IPS-18a (cell line): Measurements from ENCODE around the gene SLC16A1.
A peak's percentile ranks its signal among the peaks of the same experiment; 100 is the strongest.

ENCODE experiments used
- H3K27ac ChIP-seq: one replicate; pipeline ENCODE4 v1.5.1; 2013; ENCODE audit warnings: low read length
- H3K27me3 ChIP-seq: one replicate; pipeline ENCODE4 v1.6.1; 2013; ENCODE audit warnings: mild to moderate bottlenecking, low read length; ENCODE audit not compliant: control insufficient read depth, insufficient read depth
- H3K36me3 ChIP-seq: one replicate; pipeline ENCODE4 v1.6.1; 2013; ENCODE audit warnings: low read depth, low read length; ENCODE audit not compliant: control insufficient read depth
- H3K4me1 ChIP-seq: one replicate; pipeline ENCODE4 v1.6.1; 2013; ENCODE audit warnings: low read depth, low read length; ENCODE audit not compliant: control insufficient read depth
- H3K4me3 ChIP-seq: one replicate; pipeline ENCODE4 v1.5.1; 2013; ENCODE audit warnings: low read length
- H3K9ac ChIP-seq: one replicate; pipeline ENCODE4 v1.6.1; 2013; ENCODE audit warnings: mild to moderate bottlenecking, low read length, moderate library complexity
- H3K9me3 ChIP-seq: one replicate; pipeline ENCODE4 v1.6.1; 2013; ENCODE audit warnings: low read depth, low read length; ENCODE audit not compliant: control insufficient read depth

The SLC16A1 gene

GRCh38 chr1:112911506-112912220 is 44.3 kb downstream of the SLC16A1 start:
- Histone ChIP-seq H3K27ac (peak overlapping the region; percentile 2), H3K4me3 (no peak overlapping the region), H3K27me3 (no peaks in the 10 kb centered on the region), H3K36me3 (peaks cover 51% of the 10 kb centered on the region), H3K9ac (no peak overlapping the region), H3K4me1 (peaks cover 50% of the 10 kb centered on the region), H3K9me3 (no peaks in the 10 kb centered on the region)

GRCh38 chr1:112909847-112910246 is 46.1 kb downstream of the SLC16A1 start:
- Histone ChIP-seq H3K27ac (no peak overlapping the region), H3K9me3 (no peaks in the 10 kb centered on the region), H3K27me3 (no peaks in the 10 kb centered on the region), H3K36me3 (peaks cover 34% of the 10 kb centered on the region), H3K9ac (no peak overlapping the region), H3K4me1 (peaks cover 64% of the 10 kb centered on the region), H3K4me3 (no peak overlapping the region)

- no peak overlapping the region for H3K9ac ChIP-seq
- H3K4me1 ChIP-seq = peaks cover 41% of the 10 kb centered on the region
- no peak overlapping the region for H3K4me3 ChIP-seq
- H3K27me3 ChIP-seq = no peaks in the 10 kb centered on the region
- peaks cover 12% of the 10 kb centered on the region for H3K36me3 ChIP-seq
- H3K9me3 ChIP-seq = no peaks in the 10 kb centered on the region
- no peak overlapping the region for H3K27ac ChIP-seq
These were observed 49.8 kb downstream of the SLC16A1 start for GRCh38 chr1:112906150-112906698.

GRCh38 chr1:112905395-112906149 is 50.4 kb downstream of the SLC16A1 start:
- peaks cover 6% of the 10 kb centered on the region for H3K36me3 ChIP-seq
- no peak overlapping the region for H3K27ac ChIP-seq
- H3K9me3 ChIP-seq = no peaks in the 10 kb centered on the region
- H3K4me3 ChIP-seq = no peak overlapping the region
- no peaks in the 10 kb centered on the region for H3K27me3 ChIP-seq
- H3K4me1 ChIP-seq = peaks cover 35% of the 10 kb centered on the region
- H3K9ac ChIP-seq = no peak overlapping the region

GRCh38 chr1:112904831-112905261 is 51.1 kb downstream of the SLC16A1 start:
- H3K4me3 ChIP-seq = no peak overlapping the region
- H3K27ac ChIP-seq = no peak overlapping the region
- no peaks in the 10 kb centered on the region for H3K27me3 ChIP-seq
- no peak overlapping the region for H3K9ac ChIP-seq
- H3K9me3 ChIP-seq = no peaks in the 10 kb centered on the region
- peaks cover 28% of the 10 kb centered on the region for H3K4me1 ChIP-seq
- peaks cover 4% of the 10 kb centered on the region for H3K36me3 ChIP-seq

- Histone ChIP-seq H3K4me3 (no peak overlapping the region), H3K36me3 (peaks cover 4% of the 10 kb centered on the region), H3K27ac (no peak overlapping the region), H3K9ac (no peak overlapping the region), H3K4me1 (peaks cover 26% of the 10 kb centered on the region), H3K9me3 (no peaks in the 10 kb centered on the region), H3K27me3 (no peaks in the 10 kb centered on the region)
These were observed 51.7 kb downstream of the SLC16A1 start for GRCh38 chr1:112904071-112904830.

- Histone ChIP-seq H3K27me3 (no peaks in the 10 kb centered on the region), H3K27ac (no peak overlapping the region), H3K4me3 (no peak overlapping the region), H3K4me1 (peaks cover 24% of the 10 kb centered on the region), H3K9me3 (no peaks in the 10 kb centered on the region), H3K9ac (no peak overlapping the region), H3K36me3 (no peaks in the 10 kb centered on the region)
These were observed 53.8 kb downstream of the SLC16A1 start for GRCh38 chr1:112902221-112902620.

- H3K27ac ChIP-seq = no peak overlapping the region
- H3K36me3 ChIP-seq = no peaks in the 10 kb centered on the region
- no peak overlapping the region for H3K4me3 ChIP-seq
- H3K4me1 ChIP-seq = peaks cover 19% of the 10 kb centered on the region
- H3K9me3 ChIP-seq = peaks cover 3% of the 10 kb centered on the region
- no peaks in the 10 kb centered on the region for H3K27me3 ChIP-seq
- no peak overlapping the region for H3K9ac ChIP-seq
These were observed 54.6 kb downstream of the SLC16A1 start for GRCh38 chr1:112901387-112901786.

GRCh38 chr1:112896783-112897182 is 59.2 kb downstream of the SLC16A1 start:
- Histone ChIP-seq H3K27ac (no peak overlapping the region), H3K9me3 (peaks cover 3% of the 10 kb centered on the region)

GRCh38 chr1:112894561-112895011 is 61.4 kb downstream of the SLC16A1 start:
- H3K4me1 ChIP-seq = no peaks in the 10 kb centered on the region
- H3K27ac ChIP-seq = no peak overlapping the region
- H3K36me3 ChIP-seq = no peaks in the 10 kb centered on the region
- no peak overlapping the region for H3K9ac ChIP-seq
- no peaks in the 10 kb centered on the region for H3K27me3 ChIP-seq
- H3K9me3 ChIP-seq = peaks cover 3% of the 10 kb centered on the region
- no peak overlapping the region for H3K4me3 ChIP-seq

More at GRCh38 chr1:112896783-112897182, 59.2 kb downstream of the SLC16A1 start:
- H3K4me1 ChIP-seq = no peaks in the 10 kb centered on the region
- no peaks in the 10 kb centered on the region for H3K36me3 ChIP-seq
- no peaks in the 10 kb centered on the region for H3K27me3 ChIP-seq
- no peak overlapping the region for H3K9ac ChIP-seq
- H3K4me3 ChIP-seq = no peak overlapping the region

- peaks cover 3% of the 10 kb centered on the region for H3K9me3 ChIP-seq
- H3K4me1 ChIP-seq = no peaks in the 10 kb centered on the region
- H3K9ac ChIP-seq = no peak overlapping the region
- no peak overlapping the region for H3K4me3 ChIP-seq
- no peaks in the 10 kb centered on the region for H3K27me3 ChIP-seq
- H3K36me3 ChIP-seq = no peaks in the 10 kb centered on the region
- no peak overlapping the region for H3K27ac ChIP-seq
These were observed 62.0 kb downstream of the SLC16A1 start for GRCh38 chr1:112894010-112894292.
